Measurements from ENCODE around the gene CYS1. TPM values are rescaled to one million over a fixed set of nuclear protein-coding genes. Genes with fewer than 3 reads are reported as not detected.
A peak's percentile ranks its signal among the peaks of the same experiment; 100 is the strongest.
"Not testable (repeated sequence)": the region's sequence is repeated elsewhere in the genome, so short reads cannot be mapped to it uniquely, and the experiment has no call there.

The CYS1 gene
- total RNA-seq, 4 donors from 2014 or later: 0.32 to 1.8 TPM; not detected in 2

DNA sequence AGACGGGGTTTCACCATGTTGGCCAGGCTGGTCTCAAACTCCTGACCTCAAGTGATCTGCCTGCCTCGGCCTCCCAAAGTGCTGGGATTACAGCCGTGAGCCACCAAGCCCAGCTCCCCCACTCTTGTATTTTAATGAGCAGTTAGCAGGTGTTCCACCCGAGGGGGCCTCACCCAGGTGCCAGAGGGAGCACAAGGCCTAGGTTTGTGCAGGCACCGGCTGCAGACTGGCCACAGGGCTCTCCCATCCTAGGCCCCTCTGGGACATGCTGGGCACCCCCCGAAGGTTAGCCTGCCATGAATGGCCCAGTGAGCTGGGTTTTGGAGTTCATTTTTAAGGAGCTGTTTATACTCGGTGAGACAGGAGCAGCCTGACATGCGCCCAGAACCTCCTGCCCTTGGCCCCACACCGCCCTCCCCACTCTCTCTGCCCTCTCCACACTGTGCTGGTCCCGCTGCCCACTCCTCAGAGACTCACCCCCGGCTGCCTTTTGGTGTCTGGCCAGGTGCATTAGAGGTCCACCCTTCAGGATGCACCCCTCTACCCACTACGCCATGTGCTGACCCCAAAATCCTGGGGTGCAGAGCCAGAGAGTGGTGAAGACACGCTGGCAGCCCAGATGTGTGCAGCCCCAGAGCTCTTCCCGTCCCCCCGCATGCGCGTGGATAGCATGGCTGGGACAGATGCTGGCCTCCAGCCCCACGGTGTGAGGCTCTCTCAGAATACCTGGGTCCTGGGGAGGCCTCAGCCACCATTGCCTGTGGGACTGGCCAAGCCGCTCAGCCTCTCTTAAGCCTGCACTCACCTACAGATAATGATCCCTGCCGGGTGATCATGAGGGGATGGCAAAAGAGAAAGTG lies 48.1 kb downstream of the CYS1 start:
- TF ChIP-seq POLR2AphosphoS5 (IDR thresholded peaks at IDR 0.05) (no peak), POLR2A (IDR thresholded peaks at IDR 0.05) (no peak), EP300 (IDR thresholded peaks at IDR 0.05) (no peak)
- TF ChIP-seq, protein P1, sequence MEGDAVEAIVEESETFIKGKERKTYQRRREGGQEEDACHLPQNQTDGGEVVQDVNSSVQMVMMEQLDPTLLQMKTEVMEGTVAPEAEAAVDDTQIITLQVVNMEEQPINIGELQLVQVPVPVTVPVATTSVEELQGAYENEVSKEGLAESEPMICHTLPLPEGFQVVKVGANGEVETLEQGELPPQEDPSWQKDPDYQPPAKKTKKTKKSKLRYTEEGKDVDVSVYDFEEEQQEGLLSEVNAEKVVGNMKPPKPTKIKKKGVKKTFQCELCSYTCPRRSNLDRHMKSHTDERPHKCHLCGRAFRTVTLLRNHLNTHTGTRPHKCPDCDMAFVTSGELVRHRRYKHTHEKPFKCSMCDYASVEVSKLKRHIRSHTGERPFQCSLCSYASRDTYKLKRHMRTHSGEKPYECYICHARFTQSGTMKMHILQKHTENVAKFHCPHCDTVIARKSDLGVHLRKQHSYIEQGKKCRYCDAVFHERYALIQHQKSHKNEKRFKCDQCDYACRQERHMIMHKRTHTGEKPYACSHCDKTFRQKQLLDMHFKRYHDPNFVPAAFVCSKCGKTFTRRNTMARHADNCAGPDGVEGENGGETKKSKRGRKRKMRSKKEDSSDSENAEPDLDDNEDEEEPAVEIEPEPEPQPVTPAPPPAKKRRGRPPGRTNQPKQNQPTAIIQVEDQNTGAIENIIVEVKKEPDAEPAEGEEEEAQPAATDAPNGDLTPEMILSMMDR (IDR thresholded peaks at IDR 0.05): no peak
- no peaks in the 10 kb centered on the region for H3K36me3 ChIP-seq
- no peak for DNase-seq (ENCODE audit: low spot score in 2 of 2)
- 90% methylated on average over 12 of the region's 20 CpGs for WGBS
- H3K4me1 ChIP-seq: peaks cover 55% of the 10 kb centered on the region
- no peaks in the 10 kb centered on the region for H3K9me3 ChIP-seq
- no peaks in the 10 kb centered on the region for H3K27me3 ChIP-seq
- H3K4me3 ChIP-seq: no peak overlapping the region
- H3K27ac ChIP-seq: no peak overlapping the region

DNA sequence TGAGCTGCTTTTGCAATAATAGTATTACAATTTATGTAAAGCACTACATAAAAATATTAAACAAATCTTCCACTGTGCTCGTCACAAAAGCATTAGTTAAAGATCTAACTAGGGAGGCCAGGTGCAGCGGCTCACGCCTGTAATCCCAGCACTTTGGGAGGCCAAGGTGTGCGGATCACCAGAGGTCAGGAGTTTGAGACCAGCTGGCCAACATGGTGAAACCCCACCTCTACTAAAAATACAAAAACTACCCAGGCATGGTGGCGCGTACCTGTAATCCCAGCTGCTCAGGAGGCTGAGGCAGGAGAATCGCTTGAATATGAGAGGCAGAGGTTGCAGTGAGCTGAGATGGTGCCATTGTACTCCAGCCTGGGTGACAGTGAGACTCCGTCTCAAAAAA lies 49.4 kb downstream of the CYS1 start:
- peaks cover 42% of the 10 kb centered on the region for H3K4me1 ChIP-seq
- not testable (repeated sequence) for H3K36me3 ChIP-seq; H3K27me3 ChIP-seq; H3K27ac ChIP-seq; DNase-seq (ENCODE audit: low spot score in 2 of 2); H3K9me3 ChIP-seq
- H3K4me3 ChIP-seq: peak overlapping the region; percentile 5
- WGBS: 86% methylated on average over 8 of the region's 8 CpGs

DNA sequence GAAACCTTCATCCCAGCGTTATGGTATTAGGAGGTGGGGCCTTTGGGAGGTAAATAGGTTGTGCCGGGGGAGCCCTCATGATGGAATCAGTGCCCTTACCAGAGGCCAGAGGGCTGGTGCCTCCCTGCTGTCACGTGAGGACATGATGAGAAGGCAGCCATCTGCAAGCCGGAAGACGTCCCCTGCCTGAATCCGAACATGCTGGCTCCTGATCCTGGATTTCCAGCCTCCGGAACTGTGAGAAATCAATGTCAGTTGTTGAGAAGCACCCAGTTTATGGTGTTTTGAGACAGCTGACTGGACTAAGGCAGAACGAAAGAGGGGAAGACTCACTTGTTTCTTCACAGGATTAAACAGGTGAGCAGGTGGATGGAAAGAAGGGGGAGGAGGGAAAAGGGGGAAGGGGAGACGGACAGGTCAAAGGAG lies 49.9 kb downstream of the CYS1 start:
- no peaks in the 10 kb centered on the region for H3K27me3 ChIP-seq
- WGBS: 47% methylated on average over 9 of the region's 9 CpGs
- H3K9me3 ChIP-seq: no peaks in the 10 kb centered on the region
- H3K4me1 ChIP-seq: peaks cover 37% of the 10 kb centered on the region
- H3K36me3 ChIP-seq: no peaks in the 10 kb centered on the region
- H3K4me3 ChIP-seq: peak overlapping the region; percentile 5
- H3K27ac ChIP-seq: peak overlapping the region; percentile 10
- no peak for DNase-seq (ENCODE audit: low spot score in 2 of 2)
- TF ChIP-seq POLR2A (IDR thresholded peaks at IDR 0.05): no peak

DNA sequence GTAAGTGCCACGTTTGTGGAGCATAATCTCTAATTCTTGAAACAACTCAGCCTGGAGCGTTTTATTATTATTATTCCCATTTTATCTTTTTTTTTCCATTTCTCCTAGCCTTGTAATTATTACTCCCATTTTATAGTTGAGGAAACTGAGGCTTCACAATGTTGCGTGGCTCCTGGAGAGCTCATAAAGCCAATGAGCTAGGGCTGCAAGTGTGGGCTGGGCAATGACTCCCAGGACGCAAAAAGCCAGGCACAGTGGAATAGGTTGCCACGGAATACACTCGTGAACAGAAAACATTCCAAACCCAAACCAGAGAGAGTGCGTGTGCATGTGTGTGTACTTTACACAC lies 50.4 kb downstream of the CYS1 start:
- H3K27me3 ChIP-seq: no peaks in the 10 kb centered on the region
- H3K4me1 ChIP-seq: peaks cover 35% of the 10 kb centered on the region
- no peaks in the 10 kb centered on the region for H3K36me3 ChIP-seq
- H3K9me3 ChIP-seq: no peaks in the 10 kb centered on the region
- no peak for DNase-seq (ENCODE audit: low spot score in 2 of 2)
- peak overlapping the region; percentile 68 for H3K27ac ChIP-seq
- WGBS: 43% methylated on average over 7 of the region's 7 CpGs
- H3K4me3 ChIP-seq: peak overlapping the region; percentile 24
- TF ChIP-seq POLR2AphosphoS5 (IDR thresholded peaks at IDR 0.05) (no peak), EP300 (IDR thresholded peaks at IDR 0.05) (no peak), POLR2A (IDR thresholded peaks at IDR 0.05) (no peak)
- TF ChIP-seq, protein P1 (IDR thresholded peaks at IDR 0.05): no peak

DNA sequence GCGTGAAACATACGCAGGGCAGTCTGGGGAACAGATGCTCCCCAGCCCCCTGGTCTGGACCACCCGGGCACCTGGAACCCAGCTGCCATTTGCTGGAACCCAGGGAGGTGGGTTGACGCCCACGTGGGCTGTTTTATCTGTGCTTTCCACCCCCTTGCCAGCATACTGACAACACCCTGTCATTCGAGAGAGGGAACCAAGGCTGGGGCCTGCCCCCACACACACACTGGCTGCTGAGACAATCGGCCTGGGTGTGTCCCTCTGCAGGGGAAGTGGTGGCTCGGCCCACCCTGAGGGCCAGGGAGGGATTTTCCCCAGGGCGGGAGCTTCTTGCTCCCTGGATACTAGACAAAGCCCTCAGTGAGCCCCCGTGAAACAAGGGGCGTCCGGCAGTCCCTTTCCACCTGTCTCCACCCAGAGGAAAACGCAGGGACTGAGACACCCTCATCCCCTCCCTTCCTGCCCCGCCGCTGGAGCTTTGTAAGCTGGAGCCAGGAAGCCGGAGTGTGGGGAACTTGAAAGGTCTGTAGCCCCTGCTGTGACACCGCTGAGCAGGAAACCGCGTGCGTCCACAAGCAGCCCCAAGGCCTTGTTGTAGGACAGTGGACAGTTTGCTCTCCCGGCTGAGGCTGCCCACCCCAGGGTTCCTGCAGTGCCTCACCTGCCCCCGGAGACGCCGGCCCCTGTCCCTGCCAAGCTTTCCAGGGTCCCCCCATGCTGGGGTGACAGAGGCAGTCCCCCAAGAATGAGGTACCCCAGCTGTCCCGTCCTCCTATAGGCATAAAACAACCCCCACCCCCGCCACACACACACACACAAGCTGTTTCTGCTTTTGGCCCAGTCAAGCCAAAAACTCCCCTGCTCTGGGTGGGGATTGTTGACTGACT lies 51.0 kb downstream of the CYS1 start:
- Histone ChIP-seq H3K27me3 (no peaks in the 10 kb centered on the region), H3K4me1 (peaks cover 35% of the 10 kb centered on the region), H3K36me3 (no peaks in the 10 kb centered on the region), H3K9me3 (no peaks in the 10 kb centered on the region), H3K4me3 (peak overlapping the region; percentile 24), H3K27ac (peak overlapping the region; percentile 68)
- TF ChIP-seq, protein P1 (IDR thresholded peaks at IDR 0.05): no peak
- TF ChIP-seq POLR2AphosphoS5 (IDR thresholded peaks at IDR 0.05): no peak
- TF ChIP-seq POLR2A (IDR thresholded peaks at IDR 0.05): peak in 1 of 2 donors; percentile 34
- no peak for TF ChIP-seq EP300 (IDR thresholded peaks at IDR 0.05)
- no peak for DNase-seq (ENCODE audit: low spot score in 2 of 2)
- 32% methylated on average over 12 of the region's 26 CpGs for WGBS

DNA sequence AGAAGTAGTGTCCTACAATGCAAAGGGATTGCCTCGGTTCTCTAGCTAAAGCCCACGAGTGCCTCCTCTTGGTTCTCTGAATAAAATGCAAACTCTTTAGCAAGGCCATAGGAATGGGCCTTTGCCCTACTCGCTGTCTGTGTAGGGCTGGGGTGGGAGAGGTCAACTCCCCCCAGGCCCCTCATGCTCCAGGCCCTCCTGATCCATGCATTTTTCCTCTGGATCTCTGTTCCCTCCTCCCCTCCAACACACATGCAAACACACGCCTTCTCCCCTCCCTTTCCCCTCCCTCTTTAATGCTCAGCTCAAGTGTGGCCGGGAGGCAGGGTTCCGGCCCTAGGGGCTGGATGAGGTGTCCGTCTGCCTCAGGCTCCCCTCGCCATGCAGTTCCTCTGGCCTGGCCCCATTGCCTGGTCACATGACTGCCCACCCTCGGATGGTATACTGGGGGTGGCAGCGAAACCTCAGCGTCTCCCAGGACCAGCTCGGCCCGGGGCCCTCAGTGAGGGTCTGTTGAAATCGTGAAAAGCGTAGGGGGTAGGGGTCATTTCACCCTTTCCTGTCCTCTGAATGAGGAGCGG lies 51.7 kb downstream of the CYS1 start:
- Histone ChIP-seq H3K4me3 (no peak overlapping the region), H3K9me3 (no peaks in the 10 kb centered on the region), H3K27ac (peak overlapping the region; percentile 55), H3K36me3 (no peaks in the 10 kb centered on the region), H3K27me3 (no peaks in the 10 kb centered on the region), H3K4me1 (peaks cover 35% of the 10 kb centered on the region)
- DNase-seq (ENCODE audit: low spot score in 2 of 2): no peak
- TF ChIP-seq, protein P1 (IDR thresholded peaks at IDR 0.05): no peak
- TF ChIP-seq POLR2A (IDR thresholded peaks at IDR 0.05): no peak
- no peak for TF ChIP-seq EP300 (IDR thresholded peaks at IDR 0.05)
- TF ChIP-seq POLR2AphosphoS5 (IDR thresholded peaks at IDR 0.05): no peak
- 78% methylated on average over 16 of the region's 16 CpGs for WGBS

Measured in suprapubic skin (tissue), 4 donors.